OCI-LY1 (cell line): Measurements from ENCODE around the gene CDC42BPA.

Experiments used
- H2AFZ ChIP-seq: fragments of 200-600 bp; sonication (generic), shearing (Covaris generic); 2 replicates; pipeline ENCODE4 v1.6.0; 2014; ENCODE audit warnings: antibody characterized with exemption, mild to moderate bottlenecking, low read length
- H3F3A ChIP-seq: fragments of 200-600 bp; sonication (generic), shearing (Covaris generic); 2 replicates; pipeline ENCODE4 v1.6.0; 2014; ENCODE audit warnings: mild to moderate bottlenecking, antibody characterized with exemption, low read length, moderate library complexity; ENCODE audit not compliant: insufficient read depth
- H3K27ac ChIP-seq: fragments of 200-600 bp; sonication (generic); 2 replicates; pipeline ENCODE4 v1.5.1; 2014; ENCODE audit warnings: low read length, mixed run types, mild to moderate bottlenecking, low read depth; ENCODE audit not compliant: poor library complexity, severe bottlenecking
- H3K27me3 ChIP-seq: fragments of 200-600 bp; sonication (generic); 2 replicates; pipeline ENCODE4 v1.6.0; 2014; ENCODE audit warnings: antibody characterized with exemption, mild to moderate bottlenecking, low read length, moderate library complexity; ENCODE audit not compliant: insufficient read depth
- H3K36me3 ChIP-seq: fragments of 200-600 bp; sonication (generic); 2 replicates; pipeline ENCODE4 v1.6.1; 2014; ENCODE audit warnings: mild to moderate bottlenecking, antibody characterized with exemption, low read length, moderate library complexity, mixed read lengths; ENCODE audit not compliant: insufficient read depth
- H3K4me1 ChIP-seq: fragments of 200-600 bp; sonication (generic); 2 replicates; pipeline ENCODE4 v1.5.1; 2014; ENCODE audit warnings: mild to moderate bottlenecking, low read length, moderate library complexity; ENCODE audit not compliant: insufficient read depth, severe bottlenecking
- H3K4me2 ChIP-seq: fragments of 200-600 bp; sonication (generic), shearing (Covaris generic); 2 replicates; pipeline ENCODE4 v1.6.1; 2014; ENCODE audit warnings: low read length
- H3K4me3 ChIP-seq: fragments of 200-600 bp; sonication (generic); 2 replicates; pipeline ENCODE4 v1.5.1; 2014; ENCODE audit warnings: low read length, low read depth, mild to moderate bottlenecking, mixed read lengths; ENCODE audit not compliant: poor library complexity, severe bottlenecking
- H3K79me2 ChIP-seq: fragments of 200-600 bp; shearing (Covaris generic); 2 replicates; pipeline ENCODE4 v1.6.1; 2016; ENCODE audit warnings: mixed run types, low read length, mixed read lengths; ENCODE audit not compliant: insufficient read depth
- H3K9ac ChIP-seq: fragments of 200-600 bp; sonication (generic), shearing (Covaris generic); 2 replicates; pipeline ENCODE4 v1.6.1; 2014; ENCODE audit warnings: mild to moderate bottlenecking, low read length, mixed read lengths
- H3K9me2 ChIP-seq: fragments of 200-600 bp; sonication (generic), shearing (Covaris generic); 2 replicates; pipeline ENCODE4 v1.6.1; 2014; ENCODE audit warnings: low read depth, mild to moderate bottlenecking, low read length, mixed read lengths
- H3K9me3 ChIP-seq: fragments of 200-600 bp; shearing (Covaris generic); 2 replicates; pipeline ENCODE4 v1.6.1; 2014; ENCODE audit warnings: low read length, mixed read lengths
- H4K20me1 ChIP-seq: fragments of 200-600 bp; sonication (generic), shearing (Covaris generic); 2 replicates; pipeline ENCODE4 v1.6.0; 2016; ENCODE audit warnings: mild to moderate bottlenecking, low read length; ENCODE audit not compliant: insufficient read depth
- CTCF ChIP-seq: fragments of 200-600 bp; sonication (generic), shearing (Covaris generic); IDR thresholded peaks from 2 replicates; pipeline ENCODE4 v1.5.1; 2017; ENCODE audit warnings: mild to moderate bottlenecking, antibody characterized with exemption, low read length, moderate library complexity, mixed read lengths
- EZH2 ChIP-seq: fragments of 200-600 bp; sonication (generic), shearing (Covaris generic); IDR thresholded peaks from 2 replicates; pipeline ENCODE4 v1.8.0; 2017; ENCODE audit warnings: borderline replicate concordance, mixed run types, mild to moderate bottlenecking, antibody characterized with exemption, low read length, moderate library complexity, mixed read lengths

Gene CDC42BPA

GRCh38 chr1:227263869-227264268, 54.4 kb downstream of the CDC42BPA start:
- Histone ChIP-seq H3K36me3 (no peaks in the 10 kb centered on the region), H3K9ac (no peak overlapping the region), H3K27me3 (no peaks in the 10 kb centered on the region), H3F3A (no peaks in the 10 kb centered on the region), H3K4me2 (no peak overlapping the region), H3K4me1 (no peaks in the 10 kb centered on the region), H3K27ac (no peak overlapping the region), H4K20me1 (no peaks in the 10 kb centered on the region), H3K9me3 (no peaks in the 10 kb centered on the region), H2AFZ (no peak overlapping the region), H3K4me3 (no peak overlapping the region), H3K79me2 (no peaks in the 10 kb centered on the region), H3K9me2 (no peaks in the 10 kb centered on the region)
- TF ChIP-seq CTCF (no peak), EZH2 (no peak)

DNA sequence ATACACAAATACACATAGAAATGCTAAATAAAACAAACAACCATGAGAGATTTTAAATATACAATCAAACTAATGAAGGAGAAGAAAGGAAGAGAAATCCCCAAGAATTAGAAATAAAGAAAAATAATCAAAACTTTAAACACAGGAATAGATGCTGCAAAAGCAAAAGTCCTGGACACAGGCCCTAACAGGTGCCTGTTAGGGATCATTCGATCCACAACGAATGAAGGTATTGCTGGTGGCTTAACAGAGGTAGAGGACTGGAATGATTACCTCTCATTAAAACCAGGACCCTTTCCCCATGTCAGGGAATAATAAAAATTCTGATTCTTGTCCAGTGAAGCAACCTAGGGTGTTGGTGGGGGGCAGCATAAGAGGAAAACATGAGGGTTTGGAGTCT, 56.8 kb downstream of the CDC42BPA start:
- Histone ChIP-seq H3K4me3 (no peak overlapping the region), H3K9me2 (no peaks in the 10 kb centered on the region), H3F3A (no peaks in the 10 kb centered on the region), H3K27me3 (no peaks in the 10 kb centered on the region), H3K36me3 (no peaks in the 10 kb centered on the region), H3K79me2 (no peaks in the 10 kb centered on the region), H3K9me3 (no peaks in the 10 kb centered on the region), H3K27ac (no peak overlapping the region), H3K4me2 (no peak overlapping the region), H4K20me1 (no peaks in the 10 kb centered on the region), H3K9ac (no peak overlapping the region), H2AFZ (no peak overlapping the region), H3K4me1 (no peaks in the 10 kb centered on the region)
- TF ChIP-seq EZH2 = no peak
- TF ChIP-seq CTCF = no peak

GRCh38 chr1:227260433-227260832, 57.9 kb downstream of the CDC42BPA start:
- Histone ChIP-seq H3K9ac (no peak overlapping the region), H3K4me2 (no peak overlapping the region), H3K27me3 (no peaks in the 10 kb centered on the region), H3K4me3 (no peak overlapping the region), H3K4me1 (no peaks in the 10 kb centered on the region), H3K79me2 (no peaks in the 10 kb centered on the region), H2AFZ (no peak overlapping the region), H3K36me3 (no peaks in the 10 kb centered on the region), H4K20me1 (no peaks in the 10 kb centered on the region), H3F3A (no peaks in the 10 kb centered on the region), H3K9me3 (no peaks in the 10 kb centered on the region), H3K9me2 (no peaks in the 10 kb centered on the region), H3K27ac (no peak overlapping the region)
- TF ChIP-seq CTCF (no peak), EZH2 (no peak)
